HG03571 (cell line): ENCODE results near the gene INTS1.

Experiments
- ATAC-seq: cut with Tn5 transposase; IDR thresholded peaks from one replicate; pipeline ENCODE4 v1.9.1; 2021; ENCODE audit not compliant: unreplicated experiment

The INTS1 gene

DNA sequence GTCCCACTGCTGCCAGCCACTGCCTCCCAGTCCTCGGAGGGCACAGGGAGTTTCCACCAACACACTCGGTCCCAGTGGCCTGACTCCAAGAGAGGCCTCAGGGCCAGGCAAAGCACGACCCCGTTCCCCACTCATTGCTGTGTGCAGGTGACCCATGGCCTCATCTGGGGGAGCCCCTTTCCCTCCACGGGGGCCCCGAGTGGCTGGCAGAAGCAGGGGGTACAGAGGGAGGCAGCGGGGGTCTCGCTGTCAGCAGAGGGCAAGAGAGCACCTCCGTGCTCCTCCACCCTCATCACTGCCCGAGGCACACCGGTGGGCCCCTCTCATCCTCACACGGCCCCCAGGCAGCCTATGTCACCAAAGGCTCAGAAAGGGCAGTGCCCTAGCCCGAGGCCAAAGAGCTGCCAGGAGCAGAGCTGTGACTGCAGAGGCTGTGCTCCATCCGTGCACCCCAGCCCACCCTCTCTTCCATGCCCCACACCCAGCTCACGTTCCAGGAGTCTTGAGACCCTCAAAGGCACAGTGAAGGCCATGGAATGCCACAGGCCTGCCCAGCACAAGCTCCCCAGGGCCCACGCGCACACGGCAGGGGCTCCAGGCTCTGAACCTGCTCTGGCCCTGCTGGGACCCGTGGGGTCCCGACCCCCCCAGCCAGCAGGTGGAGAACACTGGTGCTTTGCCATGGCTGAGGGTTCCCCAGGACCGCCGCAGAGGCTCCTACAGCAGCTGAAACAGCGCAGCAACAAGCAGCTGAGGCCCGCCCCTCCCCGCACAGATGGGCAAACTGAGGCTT lies 70.9 kb downstream of the INTS1 start:
- ATAC-seq = no peak

GRCh38 chr7:1432411-1433082 lies 71.6 kb downstream of the INTS1 start:
- ATAC-seq = no peak

DNA sequence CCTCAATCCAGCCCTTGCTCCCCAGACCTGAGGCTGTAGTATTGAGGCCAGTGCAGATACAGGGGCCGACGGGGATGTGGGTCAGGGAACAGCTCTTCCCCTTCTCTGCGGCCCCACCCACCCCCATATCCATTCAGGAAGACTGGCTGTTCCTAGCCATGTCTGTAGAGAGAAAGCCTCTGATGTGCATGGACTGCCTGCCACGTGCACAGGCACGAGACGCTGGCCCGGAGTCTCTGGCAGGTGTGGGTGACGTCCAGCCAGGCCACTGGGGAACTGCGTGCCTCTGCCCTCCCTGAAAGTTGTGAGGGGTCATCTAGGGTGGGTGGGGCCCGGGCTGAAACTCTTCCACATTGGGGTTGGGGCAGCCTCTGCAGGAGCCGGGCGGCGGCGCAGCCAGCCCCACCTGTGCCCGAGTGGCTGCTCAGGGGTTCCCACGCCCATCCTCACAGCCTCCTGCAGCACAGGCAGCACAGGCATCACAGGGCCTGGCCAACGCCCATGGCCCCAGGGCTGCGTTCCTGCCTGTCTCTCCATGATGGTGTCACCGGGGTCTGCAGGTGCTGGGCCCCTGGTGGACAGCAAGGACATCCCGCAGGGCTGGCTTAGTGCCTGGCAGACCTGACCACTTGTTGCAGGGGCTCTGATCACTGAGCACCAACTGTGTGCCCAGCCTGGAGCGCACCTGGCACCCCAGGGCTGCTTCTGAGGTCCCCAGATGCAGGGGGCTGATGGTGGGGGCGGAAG lies 72.4 kb downstream of the INTS1 start:
- no peak for ATAC-seq

GRCh38 chr7:1431226-1431625 lies 73.0 kb downstream of the INTS1 start:
- no peak for ATAC-seq

DNA sequence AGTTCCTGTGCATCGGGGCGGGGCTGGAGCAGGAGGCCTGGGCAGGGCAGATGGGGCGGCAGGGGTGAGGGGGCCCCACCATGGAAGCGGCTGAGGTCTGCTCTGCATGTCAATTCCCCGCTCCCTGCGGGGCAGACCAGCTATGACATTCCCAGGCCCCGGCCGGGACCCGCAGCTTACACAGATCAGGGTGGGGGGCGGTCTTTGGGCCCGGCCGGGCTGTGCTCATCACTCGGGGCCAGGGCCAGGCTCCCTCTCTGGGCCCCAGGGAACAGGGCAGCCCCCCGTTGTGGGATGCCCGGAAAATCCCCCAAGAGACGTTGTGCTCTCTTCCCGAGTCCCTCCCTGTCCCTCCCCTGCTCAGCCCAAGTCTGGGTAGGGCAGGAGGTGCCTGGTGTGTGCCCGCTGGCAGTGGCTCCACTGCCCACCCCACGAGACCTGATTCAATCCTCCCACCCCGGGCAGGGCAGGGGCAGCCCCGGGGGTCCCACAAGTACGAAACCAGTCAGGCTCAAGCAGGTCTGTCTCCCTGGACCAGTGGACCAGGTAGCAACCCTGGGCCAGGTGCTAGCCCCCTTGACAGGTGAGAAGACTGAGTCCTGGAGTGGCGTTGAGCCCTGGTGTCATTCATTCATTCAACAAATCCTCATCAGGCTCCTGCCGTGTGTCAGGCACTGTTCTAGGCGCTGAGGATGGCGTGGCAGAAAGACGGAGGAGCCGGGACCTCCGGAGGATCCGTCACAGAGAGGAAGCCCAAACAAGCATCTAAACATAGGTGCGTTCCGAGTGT lies 73.9 kb downstream of the INTS1 start:
- no peak for ATAC-seq

DNA sequence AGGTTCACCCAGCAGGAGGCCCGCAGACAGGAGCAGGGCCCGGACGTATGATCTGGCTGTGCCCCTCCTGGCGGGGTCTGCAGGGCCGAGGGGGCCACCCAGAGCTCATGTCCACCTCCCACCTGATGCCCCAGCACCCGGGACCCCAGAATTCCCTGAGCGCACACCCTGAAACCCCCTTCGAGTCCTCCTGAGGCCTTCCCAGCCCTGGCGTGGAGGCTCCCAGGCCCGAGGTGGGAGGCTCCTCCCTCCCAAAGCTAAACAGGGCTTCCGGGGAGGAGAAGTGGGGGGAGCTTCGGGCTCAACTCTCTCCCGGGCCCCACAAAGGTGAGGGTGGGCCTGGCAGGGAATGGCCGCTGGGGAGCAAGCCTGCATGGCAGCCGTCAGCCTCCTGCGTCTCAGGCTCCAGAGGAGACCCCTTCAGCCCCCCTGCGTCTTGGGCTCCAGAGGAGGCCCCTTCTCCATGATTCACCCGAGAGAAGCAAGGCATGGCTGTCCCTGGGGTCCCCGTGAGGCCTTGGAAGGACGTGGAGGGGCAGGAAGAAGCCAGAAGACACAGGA lies 75.2 kb downstream of the INTS1 start:
- no peak for ATAC-seq

- no peak for ATAC-seq
Measured at GRCh38 chr7:1427064-1427657, 77.0 kb downstream of the INTS1 start.

- no peak for ATAC-seq
Measured at GRCh38 chr7:1426474-1426873, 77.7 kb downstream of the INTS1 start.

- no peak for ATAC-seq
Measured at GRCh38 chr7:1425292-1426136, 78.7 kb downstream of the INTS1 start.

DNA sequence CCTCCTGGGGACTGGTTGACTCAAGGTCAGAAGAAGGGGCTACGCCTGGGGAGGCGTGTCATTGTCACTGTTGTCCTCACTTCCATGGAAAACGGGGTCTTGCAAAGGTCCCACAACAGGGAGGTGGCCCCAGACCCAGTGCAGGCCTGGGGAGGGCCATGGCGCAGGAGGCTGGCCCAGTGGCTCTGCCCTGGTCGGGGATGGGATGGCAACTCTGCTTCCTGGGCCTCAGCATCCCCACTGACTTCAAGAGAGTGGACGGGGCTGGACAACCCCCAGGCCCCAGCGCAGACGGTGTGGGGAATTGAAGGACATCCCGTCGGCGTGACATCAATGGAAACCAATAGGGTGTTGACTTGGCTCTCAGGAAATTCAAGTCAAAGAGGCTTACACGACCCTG lies 80.1 kb downstream of the INTS1 start:
- no peak for ATAC-seq

GRCh38 chr7:1423264-1423811 lies 80.9 kb downstream of the INTS1 start:
- ATAC-seq = no peak

DNA sequence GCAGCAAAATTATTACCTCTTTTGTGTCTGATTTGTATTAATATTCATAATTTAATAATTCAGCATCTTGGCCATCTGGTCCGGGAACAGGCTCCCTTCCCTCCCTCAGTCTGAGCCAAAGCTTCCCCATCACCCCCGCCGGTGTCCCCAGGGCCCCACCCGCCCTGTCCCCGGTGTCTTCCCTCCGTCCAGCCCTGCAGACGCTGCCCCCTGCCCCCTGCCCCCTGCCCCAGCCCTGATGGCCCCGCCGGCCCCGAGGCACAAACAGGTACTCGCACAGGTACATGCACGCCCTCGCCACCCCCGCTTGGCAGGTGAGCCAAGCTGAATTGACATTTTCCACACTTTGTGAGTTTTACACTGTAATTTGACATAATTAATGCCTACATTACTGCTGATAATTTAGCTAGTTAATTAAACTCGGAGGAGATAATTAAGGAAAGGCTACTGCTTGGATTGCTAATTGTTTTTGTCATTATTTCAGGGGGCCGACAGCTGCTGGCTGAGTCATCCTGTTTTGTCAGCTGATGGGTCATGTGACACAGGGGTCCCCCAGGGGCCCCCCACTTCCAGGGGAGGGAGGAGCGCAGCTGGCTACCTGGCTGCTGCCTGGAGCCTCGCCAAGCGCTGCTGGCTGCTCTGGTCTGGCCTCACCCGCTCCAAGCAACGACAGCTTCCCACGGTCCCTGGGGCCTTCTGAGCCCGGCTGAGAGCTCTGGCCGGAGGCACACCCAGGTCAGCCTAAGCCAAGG lies 81.5 kb downstream of the INTS1 start:
- no peak for ATAC-seq

- no peak for ATAC-seq
Measured at GRCh38 chr7:1421946-1422345, 82.2 kb downstream of the INTS1 start.

- ATAC-seq = no peak
Measured at GRCh38 chr7:1421020-1421790, 83.0 kb downstream of the INTS1 start.
